Left kidney (tissue), 2 donors: Measurements from ENCODE around the gene FOXP1. TPM values are rescaled to one million over a fixed set of nuclear protein-coding genes. Genes with fewer than 3 reads are reported as not detected.

Source experiments
- DNase-seq: peaks from one replicate; pipeline ENCODE4 v3.0.0-alpha.2; 2013
- polyA plus RNA-seq: library from polyadenylated mRNA; unstranded; fragments of 120-200 nt; gene quantifications from one replicate; pipeline ENCODE4 v1.2.1, GENCODE V29; 2013; ENCODE audit not compliant: insufficient read length

The FOXP1 gene
- polyA plus RNA-seq, 1 donor = 46.7 TPM

GRCh38 chr3:71428841-71429596 lies 154.5 kb downstream of the FOXP1 start:
- peak; percentile 38 for DNase-seq

- DNase-seq = no peak
Observed at GRCh38 chr3:71425491-71426071, 157.9 kb downstream of the FOXP1 start.

- DNase-seq = peak; percentile 30
Observed at GRCh38 chr3:71423151-71423906, 160.2 kb downstream of the FOXP1 start.

- no peak for DNase-seq
Observed at GRCh38 chr3:71421820-71422566, 161.5 kb downstream of the FOXP1 start.

- no peak for DNase-seq
Observed at GRCh38 chr3:71421475-71421819, 162.1 kb downstream of the FOXP1 start.

- DNase-seq = no peak
Observed at GRCh38 chr3:71419369-71419768, 164.2 kb downstream of the FOXP1 start.

- no peak for DNase-seq
Observed at GRCh38 chr3:71417791-71418190, 165.7 kb downstream of the FOXP1 start.

- no peak for DNase-seq
Observed at GRCh38 chr3:71416876-71417275, 166.7 kb downstream of the FOXP1 start.

- no peak for DNase-seq
Observed at GRCh38 chr3:71415681-71416122, 167.8 kb downstream of the FOXP1 start.

- no peak for DNase-seq
Observed at GRCh38 chr3:71414189-71414927, 169.2 kb downstream of the FOXP1 start.

- no peak for DNase-seq
Observed at GRCh38 chr3:71413572-71413971, 170.0 kb downstream of the FOXP1 start.

- DNase-seq = no peak
Observed at GRCh38 chr3:71409352-71409751, 174.2 kb downstream of the FOXP1 start.

GRCh38 chr3:71408903-71409302 lies 174.6 kb downstream of the FOXP1 start:
- no peak for DNase-seq

- no peak for DNase-seq
Observed at GRCh38 chr3:71407823-71408222, 175.7 kb downstream of the FOXP1 start.

GRCh38 chr3:71406972-71407810 lies 176.3 kb downstream of the FOXP1 start:
- DNase-seq = no peak

- no peak for DNase-seq
Observed at GRCh38 chr3:71402911-71403310, 180.6 kb downstream of the FOXP1 start.

- no peak for DNase-seq
Observed at GRCh38 chr3:71402280-71402679, 181.2 kb downstream of the FOXP1 start.

GRCh38 chr3:71401695-71402231 lies 181.8 kb downstream of the FOXP1 start:
- DNase-seq = no peak

GRCh38 chr3:71400986-71401451 lies 182.5 kb downstream of the FOXP1 start:
- DNase-seq = no peak

- DNase-seq = no peak
Observed at GRCh38 chr3:71399478-71399877, 184.1 kb downstream of the FOXP1 start.
